Rectal smooth muscle tissue (tissue), 1 donor: Measurements from ENCODE around the gene PRR20G.
"Not testable (repeated sequence)": the region's sequence is repeated elsewhere in the genome, so short reads cannot be mapped to it uniquely, and the experiment has no call there.

Source experiments
- H3K27ac ChIP-seq: one replicate; pipeline ENCODE4 v1.7.0; 2013; ENCODE audit warnings: low read depth, low read length, inconsistent platforms
- H3K27me3 ChIP-seq: one replicate; pipeline ENCODE4 v1.7.0; 2013; ENCODE audit warnings: low read length; ENCODE audit not compliant: control insufficient read depth, insufficient read depth
- H3K36me3 ChIP-seq: one replicate; pipeline ENCODE4 v1.7.0; 2013; ENCODE audit warnings: low read length; ENCODE audit not compliant: control insufficient read depth, insufficient read depth
- H3K4me1 ChIP-seq: one replicate; pipeline ENCODE4 v1.7.0; 2013; ENCODE audit warnings: low read length; ENCODE audit not compliant: control insufficient read depth, insufficient read depth
- H3K4me3 ChIP-seq: one replicate; pipeline ENCODE4 v1.7.0; 2013; ENCODE audit warnings: low read length
- H3K9ac ChIP-seq: one replicate; pipeline ENCODE4 v1.7.0; 2013; ENCODE audit warnings: low read length

PRR20G gene

DNA sequence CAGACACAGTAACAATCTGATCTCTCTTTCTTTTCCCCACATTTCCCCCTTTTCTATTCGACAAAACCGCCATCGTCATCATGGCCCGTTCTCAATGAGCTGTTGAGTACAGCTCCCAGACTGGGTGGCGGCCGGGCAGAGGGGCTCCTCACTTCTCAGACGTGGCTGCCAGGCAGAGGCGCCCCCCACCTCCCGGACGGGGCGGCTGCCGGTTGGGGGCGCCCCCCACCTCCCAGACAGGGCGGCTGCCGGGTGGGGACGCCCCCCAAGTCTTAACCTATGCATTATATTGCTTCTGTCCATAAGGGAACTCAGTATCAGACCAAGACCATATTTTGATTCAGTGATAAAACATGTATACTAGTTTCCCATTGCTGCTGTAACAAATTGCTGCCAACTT is 5.8 kb upstream of the PRR20G start:
- not testable (repeated sequence) for H3K27ac ChIP-seq, H3K27me3 ChIP-seq, H3K4me3 ChIP-seq, H3K9ac ChIP-seq, H3K36me3 ChIP-seq, H3K4me1 ChIP-seq

GRCh38 chr3:127291611-127292010 is 3.8 kb upstream of the PRR20G start:
- Histone ChIP-seq H3K27me3 (no peaks in the 10 kb centered on the region), H3K9ac (no peak overlapping the region), H3K4me3 (no peak overlapping the region), H3K36me3 (no peaks in the 10 kb centered on the region), H3K27ac (no peak overlapping the region), H3K4me1 (no peaks in the 10 kb centered on the region)

DNA sequence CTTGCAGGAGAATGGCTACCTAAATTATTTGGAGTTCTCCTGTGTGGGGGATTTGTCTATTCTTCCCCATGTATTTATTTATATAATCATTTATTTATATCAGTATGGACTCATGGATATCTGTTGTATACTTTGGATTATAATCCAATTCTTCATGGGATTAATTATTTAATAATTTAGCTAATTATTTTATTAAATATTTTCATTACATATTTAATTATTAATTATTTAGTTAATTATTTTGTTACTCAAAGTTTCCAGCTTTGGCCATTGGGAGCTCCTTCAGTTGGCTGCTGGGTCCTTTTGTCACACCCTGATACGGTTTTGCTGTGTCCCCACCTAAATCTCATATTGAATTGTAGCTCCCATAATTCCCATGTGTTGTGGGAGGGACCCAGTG is 3.3 kb upstream of the PRR20G start:
- Histone ChIP-seq H3K27ac (no peak overlapping the region), H3K4me1 (no peaks in the 10 kb centered on the region), H3K9ac (no peak overlapping the region), H3K36me3 (no peaks in the 10 kb centered on the region), H3K4me3 (no peak overlapping the region), H3K27me3 (no peaks in the 10 kb centered on the region)

DNA sequence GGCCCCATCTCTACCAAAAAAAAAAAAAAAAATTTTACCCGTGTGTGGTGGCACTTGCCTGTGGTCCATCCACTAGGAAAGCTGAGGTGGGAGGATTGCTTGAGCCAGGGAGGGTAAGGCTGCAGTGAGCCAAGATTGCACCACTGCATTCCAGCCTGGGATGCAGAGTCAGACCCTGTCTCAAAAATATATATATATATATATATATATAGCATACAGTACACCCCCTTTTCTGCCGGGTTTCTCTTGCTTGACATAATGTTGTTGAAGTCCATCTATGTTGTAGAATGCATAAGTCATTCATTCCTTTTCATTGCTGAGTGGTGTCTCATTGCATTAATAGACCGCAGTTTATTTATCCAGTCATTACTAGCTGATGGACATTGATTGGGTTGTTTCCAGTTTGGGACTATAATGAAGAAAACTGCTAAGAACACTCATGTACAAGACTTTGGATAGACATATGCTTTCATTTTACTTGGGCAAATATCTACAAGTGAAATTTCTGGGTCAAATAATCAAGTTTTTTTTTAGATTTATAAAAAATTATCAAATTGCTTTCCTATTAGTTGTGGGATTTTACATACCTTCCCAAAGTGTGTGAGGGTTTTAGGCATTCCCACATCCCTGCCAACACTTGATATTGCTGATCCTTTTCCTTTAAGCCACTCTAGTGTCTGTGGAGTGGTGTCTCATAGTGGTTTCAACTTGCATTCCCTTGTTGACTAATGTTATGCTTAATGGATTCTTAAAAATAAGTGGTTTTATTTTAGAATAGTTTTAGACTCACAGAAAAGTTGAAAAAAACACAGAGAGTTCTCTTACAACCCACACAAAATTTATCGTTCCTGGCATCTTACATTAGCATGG is 2.1 kb upstream of the PRR20G start:
- no peak overlapping the region for H3K27ac ChIP-seq
- H3K36me3 ChIP-seq, result no peaks in the 10 kb centered on the region
- H3K9ac ChIP-seq, result no peak overlapping the region
- H3K27me3 ChIP-seq, result no peaks in the 10 kb centered on the region
- no peaks in the 10 kb centered on the region for H3K4me1 ChIP-seq
- H3K4me3 ChIP-seq, result no peak overlapping the region

DNA sequence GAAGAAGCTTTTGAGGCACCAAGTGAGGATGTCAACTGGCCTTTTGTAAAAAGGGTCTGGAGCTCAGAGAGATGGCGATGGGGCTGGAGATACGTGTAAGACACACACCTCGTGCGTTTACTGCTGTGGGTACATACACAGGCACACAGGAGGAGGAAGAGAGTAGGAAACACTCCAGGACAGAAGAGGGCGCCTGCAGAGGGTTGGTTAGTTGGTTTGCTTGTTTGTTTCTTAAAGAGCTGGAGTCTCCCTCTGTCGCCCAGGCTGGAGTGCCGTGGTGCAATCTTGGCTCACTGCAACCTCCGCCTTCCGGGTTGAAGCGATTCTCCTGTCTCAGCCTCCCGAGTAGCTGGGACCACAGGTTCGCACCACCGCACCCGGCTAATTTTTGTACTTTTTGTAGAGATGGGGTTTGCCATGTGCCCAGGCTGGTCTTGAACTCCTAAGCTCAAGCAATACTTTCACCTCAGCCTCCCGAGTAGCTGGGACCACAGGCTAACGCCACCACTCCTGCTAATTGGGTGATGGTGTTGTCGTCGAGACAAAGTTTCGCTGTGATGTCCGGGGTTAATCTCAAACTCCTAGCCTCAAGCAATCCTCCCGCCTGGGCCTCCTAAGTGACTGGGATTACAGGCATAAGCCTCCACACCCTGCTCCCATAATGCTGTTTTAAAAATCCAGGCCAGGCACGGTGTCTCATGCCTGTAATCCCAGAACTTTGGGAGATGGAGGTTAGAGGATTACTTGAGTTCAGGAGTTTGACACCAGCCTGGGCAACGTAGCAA is 1.3 kb upstream of the PRR20G start:
- Histone ChIP-seq H3K4me3 (no peak overlapping the region), H3K36me3 (no peaks in the 10 kb centered on the region)

DNA sequence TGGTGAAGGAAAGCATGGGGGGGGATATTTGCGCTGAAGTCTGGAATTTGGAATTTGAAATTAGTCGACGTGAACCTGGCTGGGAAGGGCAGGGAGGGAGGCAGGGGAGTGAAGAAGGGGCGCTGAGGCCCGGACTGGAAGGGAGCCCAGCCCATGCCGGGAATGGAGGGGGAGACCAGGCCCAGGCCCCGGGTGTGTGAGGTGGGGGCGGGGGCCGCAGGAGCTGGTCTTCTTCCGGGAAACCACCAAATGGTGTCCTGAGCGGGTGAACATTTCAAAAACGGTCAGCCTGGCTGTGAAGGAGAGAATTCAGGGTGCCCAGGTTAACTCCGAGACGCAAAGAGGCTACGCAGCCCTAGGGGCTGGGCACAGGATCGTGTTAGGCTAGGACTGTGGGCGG is 497 bp upstream of the PRR20G start:
- no peaks in the 10 kb centered on the region for H3K27me3 ChIP-seq
- no peaks in the 10 kb centered on the region for H3K4me1 ChIP-seq
- H3K27ac ChIP-seq, result no peak overlapping the region
- no peak overlapping the region for H3K4me3 ChIP-seq
- no peaks in the 10 kb centered on the region for H3K36me3 ChIP-seq
- no peak overlapping the region for H3K9ac ChIP-seq

More for the DNA sequence above, 1.3 kb upstream of the PRR20G start:
- Histone ChIP-seq H3K27me3 (no peaks in the 10 kb centered on the region), H3K4me1 (no peaks in the 10 kb centered on the region), H3K9ac (no peak overlapping the region), H3K27ac (no peak overlapping the region)

- Histone ChIP-seq H3K9ac (no peak overlapping the region), H3K36me3 (no peaks in the 10 kb centered on the region), H3K27me3 (no peaks in the 10 kb centered on the region), H3K4me3 (no peak overlapping the region), H3K4me1 (no peaks in the 10 kb centered on the region), H3K27ac (no peak overlapping the region)
These were observed 1.2 kb downstream of the PRR20G start for GRCh38 chr3:127286571-127287140.

DNA sequence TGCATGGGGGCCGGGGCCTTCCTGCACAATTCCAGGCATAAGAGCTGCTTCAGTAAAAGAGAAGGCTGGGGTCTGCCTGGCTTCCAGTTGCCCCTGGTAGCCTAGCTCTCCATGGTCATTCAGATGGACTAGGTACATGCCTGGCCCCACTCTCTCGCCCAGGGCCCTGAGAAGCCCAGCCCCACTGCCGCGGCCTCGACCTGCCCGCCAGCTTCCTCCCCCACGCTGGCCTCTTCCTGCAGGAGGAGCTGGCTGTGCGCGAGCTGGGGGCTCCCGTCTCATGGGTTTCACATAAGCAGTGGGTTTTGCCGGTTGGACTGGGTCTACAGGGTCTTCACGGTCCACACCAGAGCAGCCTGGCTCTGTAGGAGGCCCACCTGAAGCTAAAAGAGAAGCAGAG is 3.6 kb downstream of the PRR20G start:
- Histone ChIP-seq H3K4me3 (no peak overlapping the region), H3K9ac (no peak overlapping the region), H3K27ac (no peak overlapping the region), H3K36me3 (no peaks in the 10 kb centered on the region), H3K27me3 (no peaks in the 10 kb centered on the region), H3K4me1 (no peaks in the 10 kb centered on the region)

DNA sequence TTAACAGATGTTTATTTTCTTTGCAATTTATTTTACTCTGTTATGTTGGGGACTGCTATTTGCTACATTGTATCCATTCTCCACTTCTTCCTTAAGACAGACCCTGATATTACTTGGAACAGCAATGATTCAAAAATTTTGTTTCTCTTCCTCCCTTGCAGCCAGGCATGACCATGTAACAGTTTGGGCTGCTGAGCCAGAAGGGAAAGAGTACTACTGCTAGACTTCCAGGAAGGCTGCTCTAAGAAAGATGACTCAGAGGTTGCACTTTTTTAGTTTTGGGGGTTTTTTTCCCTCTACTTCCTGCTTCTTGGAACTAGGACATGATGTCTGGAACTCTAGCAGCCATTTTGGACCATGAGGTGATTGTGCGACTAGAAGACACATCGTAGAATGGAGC is 10.3 kb downstream of the PRR20G start:
- H3K27me3 ChIP-seq, result no peaks in the 10 kb centered on the region
- no peak overlapping the region for H3K4me3 ChIP-seq
- H3K4me1 ChIP-seq, result no peaks in the 10 kb centered on the region
- no peaks in the 10 kb centered on the region for H3K36me3 ChIP-seq
- no peak overlapping the region for H3K9ac ChIP-seq
- no peak overlapping the region for H3K27ac ChIP-seq

DNA sequence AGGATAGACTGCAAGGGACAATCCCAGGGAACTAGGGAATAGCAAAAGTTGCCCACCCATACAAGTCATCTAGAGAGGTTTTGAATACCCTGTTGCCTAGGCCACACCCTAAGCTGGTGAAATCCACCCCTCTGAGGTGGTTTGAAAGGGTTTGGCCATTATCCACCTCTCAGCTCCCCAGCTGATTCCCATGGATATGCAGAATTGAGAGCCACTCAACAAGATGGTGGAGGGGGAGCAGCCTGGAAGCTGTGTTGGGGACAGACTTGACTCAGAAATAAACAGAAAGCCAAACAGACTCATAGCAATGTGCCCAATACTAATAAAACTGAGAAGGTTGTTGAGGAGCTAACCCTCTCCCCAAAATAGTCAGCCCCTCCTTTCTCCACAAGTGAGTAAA is 10.9 kb downstream of the PRR20G start:
- Histone ChIP-seq H3K4me1 (no peaks in the 10 kb centered on the region), H3K4me3 (no peak overlapping the region), H3K36me3 (no peaks in the 10 kb centered on the region), H3K27me3 (no peaks in the 10 kb centered on the region), H3K27ac (no peak overlapping the region), H3K9ac (no peak overlapping the region)

- H3K9ac ChIP-seq, result no peak overlapping the region
- no peaks in the 10 kb centered on the region for H3K4me1 ChIP-seq
- H3K27me3 ChIP-seq, result no peaks in the 10 kb centered on the region
- H3K36me3 ChIP-seq, result no peaks in the 10 kb centered on the region
- H3K4me3 ChIP-seq, result no peak overlapping the region
- no peak overlapping the region for H3K27ac ChIP-seq
These were observed 11.4 kb downstream of the PRR20G start for GRCh38 chr3:127276396-127276795.

DNA sequence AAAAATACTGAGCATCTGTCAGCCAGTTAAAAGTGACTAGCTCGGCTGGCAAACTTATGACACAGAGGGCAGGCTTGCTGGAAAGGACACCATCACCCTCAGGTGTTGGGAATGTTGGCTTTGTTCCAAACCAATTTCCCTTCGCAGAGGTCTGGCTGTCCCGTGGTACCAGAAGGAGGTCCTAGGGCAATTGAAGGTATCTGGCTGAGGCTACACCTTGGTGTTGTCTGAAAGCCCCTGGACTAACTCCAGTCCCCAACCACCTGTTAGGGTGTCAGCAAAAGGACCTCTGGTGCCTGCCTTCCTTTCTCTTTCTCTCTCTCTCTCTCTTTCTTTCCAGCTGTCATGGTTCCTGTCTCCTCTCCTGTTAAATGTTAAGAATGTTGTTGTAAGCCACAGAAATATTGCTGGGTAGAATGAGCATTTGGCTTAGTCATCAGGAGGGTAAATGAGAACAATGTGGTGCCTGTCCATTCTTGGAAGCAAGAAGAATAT is 12.5 kb downstream of the PRR20G start:
- no peak overlapping the region for H3K9ac ChIP-seq
- no peak overlapping the region for H3K4me3 ChIP-seq
- H3K27ac ChIP-seq, result no peak overlapping the region
- no peaks in the 10 kb centered on the region for H3K27me3 ChIP-seq
- H3K36me3 ChIP-seq, result no peaks in the 10 kb centered on the region
- no peaks in the 10 kb centered on the region for H3K4me1 ChIP-seq
